ENCODE data around the gene CMC4.

DNA sequence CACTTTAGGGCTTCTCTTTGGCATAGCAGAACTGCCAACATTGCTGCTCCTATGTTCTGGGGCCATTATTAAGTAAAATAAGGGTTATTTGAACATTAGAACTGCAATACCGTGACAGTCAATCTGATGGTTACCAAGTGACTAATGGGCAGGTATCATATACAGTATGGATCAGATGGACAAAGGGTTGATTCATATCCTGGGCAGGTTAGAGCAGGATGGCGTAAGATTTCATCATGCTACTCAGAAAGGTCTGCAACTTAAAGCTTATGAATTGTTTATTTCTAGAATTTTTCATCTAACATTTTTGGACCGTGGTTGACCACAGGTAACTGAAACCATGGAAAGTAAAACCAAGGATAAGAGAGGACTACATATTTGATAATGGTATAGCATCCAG, 41.2 kb upstream of the CMC4 start:
- TF ChIP-seq, protein P1, sequence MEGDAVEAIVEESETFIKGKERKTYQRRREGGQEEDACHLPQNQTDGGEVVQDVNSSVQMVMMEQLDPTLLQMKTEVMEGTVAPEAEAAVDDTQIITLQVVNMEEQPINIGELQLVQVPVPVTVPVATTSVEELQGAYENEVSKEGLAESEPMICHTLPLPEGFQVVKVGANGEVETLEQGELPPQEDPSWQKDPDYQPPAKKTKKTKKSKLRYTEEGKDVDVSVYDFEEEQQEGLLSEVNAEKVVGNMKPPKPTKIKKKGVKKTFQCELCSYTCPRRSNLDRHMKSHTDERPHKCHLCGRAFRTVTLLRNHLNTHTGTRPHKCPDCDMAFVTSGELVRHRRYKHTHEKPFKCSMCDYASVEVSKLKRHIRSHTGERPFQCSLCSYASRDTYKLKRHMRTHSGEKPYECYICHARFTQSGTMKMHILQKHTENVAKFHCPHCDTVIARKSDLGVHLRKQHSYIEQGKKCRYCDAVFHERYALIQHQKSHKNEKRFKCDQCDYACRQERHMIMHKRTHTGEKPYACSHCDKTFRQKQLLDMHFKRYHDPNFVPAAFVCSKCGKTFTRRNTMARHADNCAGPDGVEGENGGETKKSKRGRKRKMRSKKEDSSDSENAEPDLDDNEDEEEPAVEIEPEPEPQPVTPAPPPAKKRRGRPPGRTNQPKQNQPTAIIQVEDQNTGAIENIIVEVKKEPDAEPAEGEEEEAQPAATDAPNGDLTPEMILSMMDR (IDR thresholded peaks at IDR 0.05): no peak
- no peak for TF ChIP-seq POLR2A (IDR thresholded peaks at IDR 0.05)

Measured in testis (tissue), 2 donors.